Measurements from ENCODE around the gene SLC44A5.

The SLC44A5 gene

GRCh38 chr1:75589637-75590036 lies 21.3 kb downstream of the SLC44A5 start:
- no peak for DNase-seq

DNA sequence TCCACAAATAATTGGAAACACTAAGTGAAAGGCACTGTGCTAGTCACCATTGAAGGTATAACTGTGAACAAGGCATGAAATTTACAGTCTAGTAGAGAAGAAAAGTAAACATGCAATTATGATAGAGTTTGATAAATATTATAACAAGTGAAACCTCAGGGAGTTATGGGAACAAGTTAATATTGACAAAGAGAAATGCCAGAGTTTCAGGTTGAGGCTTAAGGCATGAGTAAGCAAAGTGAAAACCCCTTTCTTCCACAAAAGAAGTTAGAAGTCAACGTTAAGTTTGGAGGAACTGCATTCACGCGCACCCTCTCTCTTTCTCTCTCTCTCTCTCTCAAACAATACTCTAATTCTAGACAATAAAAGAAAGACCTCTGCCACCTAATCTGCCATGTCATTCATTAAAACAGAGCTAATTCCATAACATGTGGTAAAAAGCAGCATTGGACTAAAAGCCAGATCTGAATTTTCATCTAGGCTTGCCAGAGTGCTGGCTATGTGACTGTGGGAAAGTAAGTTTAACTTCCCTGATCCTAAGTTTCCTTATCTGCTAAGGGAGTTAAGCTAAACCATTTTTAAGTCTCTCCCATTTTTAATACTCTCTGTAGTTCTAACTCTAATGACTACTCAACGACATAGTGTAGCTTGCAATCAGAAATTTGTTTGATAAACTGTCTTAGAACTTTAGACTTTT lies 22.0 kb downstream of the SLC44A5 start:
- no peak for DNase-seq

GRCh38 chr1:75587692-75588091 lies 23.2 kb downstream of the SLC44A5 start:
- no peak for DNase-seq

GRCh38 chr1:75583282-75583681 lies 27.6 kb downstream of the SLC44A5 start:
- DNase-seq, result no peak

DNA sequence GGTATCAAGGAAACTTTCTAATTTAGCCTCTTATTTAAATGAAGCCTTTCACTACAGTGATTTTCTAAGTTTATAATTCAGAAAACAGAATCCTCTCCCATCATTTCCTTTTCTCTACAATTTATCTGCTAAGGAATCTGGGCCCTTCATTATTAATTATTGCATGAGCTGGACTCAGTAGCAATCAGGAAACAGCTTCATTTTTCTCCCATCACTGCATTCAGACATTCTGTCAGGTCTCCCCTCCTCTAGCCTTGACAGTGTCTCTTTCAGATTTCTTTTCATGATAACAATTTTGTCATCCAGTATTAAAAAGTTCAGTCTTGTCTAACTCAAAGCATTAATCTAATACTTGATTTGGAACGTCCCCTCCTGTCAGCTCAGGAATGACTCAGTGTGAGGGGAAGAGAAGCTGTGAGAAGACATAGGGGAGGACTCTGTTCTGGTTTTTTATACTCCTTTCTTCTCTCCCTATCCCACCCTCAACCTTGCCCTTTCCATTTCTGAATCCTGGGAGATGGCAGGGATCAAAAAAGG lies 28.1 kb downstream of the SLC44A5 start:
- no peak for DNase-seq

DNA sequence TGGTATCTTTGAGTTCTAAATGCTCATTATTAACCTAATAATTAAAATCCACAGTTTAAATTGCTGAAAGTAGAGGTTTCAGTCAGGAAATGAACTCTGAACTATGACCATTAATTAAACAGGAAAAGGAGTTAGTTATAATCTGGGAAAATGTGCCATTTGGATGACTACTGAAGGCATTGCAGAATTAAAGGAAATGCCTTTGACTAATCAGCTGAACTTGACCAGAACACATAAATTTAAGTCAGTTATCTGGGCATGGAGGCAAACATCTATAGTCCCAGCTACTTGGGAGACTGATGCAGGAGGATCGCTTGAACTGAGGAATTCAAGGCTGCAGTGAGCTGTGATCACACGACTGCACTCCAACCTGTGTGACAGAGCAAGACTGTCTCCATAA lies 31.9 kb downstream of the SLC44A5 start:
- no peak for DNase-seq

- DNase-seq, result no peak
These were observed 35.1 kb downstream of the SLC44A5 start for GRCh38 chr1:75575837-75576236.

DNA sequence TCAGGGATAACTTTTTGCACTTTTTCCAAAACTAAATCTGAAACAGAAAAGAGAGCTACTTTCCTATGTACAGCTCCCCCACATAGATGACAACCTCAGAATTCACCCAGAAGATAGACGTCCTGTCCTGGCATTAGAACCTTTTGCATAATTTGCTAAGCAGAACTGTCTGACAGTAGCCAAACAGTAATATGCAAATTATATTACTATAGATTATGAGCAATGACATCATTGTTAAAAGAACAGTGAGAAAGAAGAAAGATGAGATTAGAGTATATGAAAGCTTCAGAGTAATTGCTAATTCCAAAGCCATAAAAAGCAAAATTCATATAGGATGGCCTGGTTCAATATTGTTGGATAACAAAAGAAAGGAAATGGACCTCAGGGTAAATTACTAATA lies 43.7 kb downstream of the SLC44A5 start:
- no peak for DNase-seq

DNA sequence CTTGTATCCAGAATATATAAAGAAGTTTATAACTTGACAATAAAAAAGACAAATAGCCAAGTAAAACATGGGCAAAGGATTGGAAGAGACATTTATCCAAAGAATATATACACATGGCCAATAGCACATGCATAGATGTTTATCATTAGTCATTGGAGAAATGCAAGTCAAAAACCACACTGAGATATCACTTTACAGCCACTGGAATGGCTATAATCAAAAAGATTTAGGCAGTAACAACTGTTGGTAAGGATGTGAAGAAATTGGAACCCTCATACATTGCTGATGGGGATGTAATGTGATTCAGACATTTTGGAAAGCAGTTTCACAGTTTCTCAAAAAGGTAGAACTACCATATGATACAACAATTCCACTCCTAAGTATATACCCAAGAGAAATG lies 51.1 kb downstream of the SLC44A5 start:
- no peak for DNase-seq

- DNase-seq, result no peak
These were observed 51.8 kb downstream of the SLC44A5 start for GRCh38 chr1:75559136-75559535.

- DNase-seq, result no peak
These were observed 56.0 kb downstream of the SLC44A5 start for GRCh38 chr1:75554870-75555269.

GRCh38 chr1:75554181-75554580 lies 56.7 kb downstream of the SLC44A5 start:
- DNase-seq, result no peak

DNA sequence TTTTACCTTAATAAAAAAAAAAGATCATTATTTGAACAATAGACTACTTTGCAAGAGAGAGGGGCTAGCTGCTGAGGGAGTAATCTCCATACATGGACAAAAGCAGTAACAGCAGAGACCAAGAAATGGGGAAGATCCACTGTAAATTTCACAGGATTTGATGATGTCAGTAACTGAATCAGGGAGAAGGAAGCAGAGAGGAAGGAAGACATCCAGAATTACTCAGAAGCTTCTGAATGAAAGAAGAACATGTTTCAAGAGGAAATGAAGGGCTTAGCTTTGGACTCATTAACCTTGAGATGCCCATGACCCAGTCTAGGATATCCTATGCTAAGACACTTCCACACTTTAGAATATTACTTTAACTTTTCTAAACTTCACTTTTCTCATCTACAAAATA lies 60.4 kb downstream of the SLC44A5 start:
- DNase-seq, result no peak

GRCh38 chr1:75548721-75549480 lies 62.0 kb downstream of the SLC44A5 start:
- no peak for DNase-seq

DNA sequence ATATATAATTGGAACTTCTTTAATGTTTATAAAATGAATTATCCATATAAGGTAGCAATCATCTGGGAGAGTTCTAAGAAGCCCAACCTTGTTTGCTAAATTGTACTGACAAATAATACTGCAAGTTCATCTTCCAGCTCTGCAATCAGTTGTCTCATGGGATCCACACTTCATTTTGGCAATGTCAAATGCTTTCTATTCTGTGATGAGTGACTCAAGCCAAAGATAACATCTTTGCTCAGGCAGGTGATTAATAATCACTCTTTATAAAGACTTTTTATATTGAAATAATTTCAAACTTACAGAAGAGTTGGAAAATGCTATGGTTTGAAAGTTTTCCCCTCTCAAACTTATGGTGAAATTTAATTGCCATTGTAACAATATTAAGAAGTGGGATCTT lies 67.2 kb downstream of the SLC44A5 start:
- no peak for DNase-seq

DNA sequence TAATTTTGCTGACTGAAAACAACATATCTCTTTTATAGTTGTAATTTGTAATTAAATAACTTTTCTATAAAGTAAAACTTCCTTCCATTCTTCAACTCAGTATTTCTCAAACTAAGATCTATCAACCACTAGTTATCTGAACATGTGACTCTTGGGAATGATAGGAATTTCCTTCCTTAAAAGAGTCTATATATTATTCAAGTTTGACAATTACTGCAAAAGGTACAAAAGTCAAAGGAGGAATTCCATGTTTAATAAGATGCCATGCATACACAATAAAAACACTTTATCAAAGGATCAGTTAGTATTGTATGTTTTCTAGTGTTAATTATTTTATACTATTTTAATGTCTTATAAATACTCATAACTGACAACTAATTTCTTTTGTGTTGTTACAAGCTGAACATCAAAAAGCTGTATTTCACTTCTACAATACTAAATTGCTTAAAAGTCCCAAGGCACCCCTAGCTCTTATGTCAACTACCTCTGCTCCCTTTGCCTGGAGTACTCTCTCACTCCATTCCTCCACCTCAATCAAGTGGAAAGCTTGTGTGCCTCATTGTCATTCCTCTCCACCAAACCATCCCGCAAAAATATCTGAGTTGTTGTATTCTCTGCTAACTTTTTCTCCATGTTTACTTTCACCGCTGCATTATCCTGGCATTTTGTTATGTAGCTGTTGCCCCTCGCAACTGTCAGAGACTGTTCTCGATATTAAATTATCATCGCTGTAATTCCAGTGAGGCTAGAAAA lies 67.9 kb downstream of the SLC44A5 start:
- DNase-seq, result no peak

- no peak for DNase-seq
These were observed 71.4 kb downstream of the SLC44A5 start for GRCh38 chr1:75539230-75540116.

DNA sequence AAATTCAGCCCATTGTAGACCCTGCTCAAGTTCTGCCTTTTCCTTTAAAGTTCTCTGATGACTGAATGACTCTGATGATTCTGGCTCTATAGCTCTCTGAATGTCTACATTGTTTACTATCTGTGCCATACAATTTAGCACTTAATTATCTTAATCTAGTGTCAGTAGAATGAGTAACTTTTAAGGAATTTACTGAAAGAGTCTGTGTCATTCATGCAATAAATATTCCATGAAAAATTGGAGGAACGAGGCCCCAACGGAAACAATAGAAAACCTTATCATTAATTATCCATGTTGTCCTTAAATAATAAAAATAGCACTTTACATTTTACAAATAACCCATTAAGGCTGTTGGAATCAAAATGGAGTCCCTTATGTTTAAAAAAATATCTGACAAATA lies 77.8 kb downstream of the SLC44A5 start:
- DNase-seq, result no peak

DNA sequence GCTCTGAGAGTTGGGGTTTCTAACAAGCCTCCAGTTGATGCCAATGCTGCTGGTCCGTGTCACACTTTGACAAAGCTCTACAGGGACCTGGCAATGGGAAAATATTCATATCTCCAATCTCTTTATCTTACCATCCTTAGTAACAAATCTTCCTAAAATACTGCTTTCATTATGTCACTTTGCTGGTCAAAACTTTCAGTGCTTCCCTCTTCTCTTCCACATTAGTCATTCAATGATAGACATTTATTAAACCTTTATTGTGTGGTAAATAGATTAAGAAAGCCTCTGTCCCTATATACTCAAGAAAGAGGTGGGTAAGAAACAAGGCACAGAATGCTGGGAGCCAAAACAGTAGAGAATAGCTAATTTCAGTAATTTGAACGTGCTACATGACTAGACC lies 79.3 kb downstream of the SLC44A5 start:
- no peak for DNase-seq

DNA sequence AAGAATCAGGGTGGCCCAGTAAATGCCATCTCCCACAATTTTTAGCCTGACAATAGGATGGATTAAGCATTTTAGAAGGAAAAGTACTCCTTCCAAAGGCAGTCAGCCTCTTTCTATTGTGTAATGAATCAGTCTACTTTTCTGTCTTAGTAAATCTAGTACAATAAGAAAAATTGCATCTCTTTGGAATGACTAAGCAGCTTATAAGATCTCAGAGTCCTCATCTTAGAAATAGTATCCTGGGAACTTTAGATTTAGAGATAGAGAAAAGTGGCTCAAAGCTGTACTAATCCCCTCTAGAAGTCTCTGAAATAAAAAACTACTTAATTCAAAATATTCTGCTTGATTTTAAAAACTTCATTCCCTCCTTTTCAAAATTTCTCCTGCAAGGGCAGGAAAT lies 81.4 kb downstream of the SLC44A5 start:
- DNase-seq, result no peak

DNA sequence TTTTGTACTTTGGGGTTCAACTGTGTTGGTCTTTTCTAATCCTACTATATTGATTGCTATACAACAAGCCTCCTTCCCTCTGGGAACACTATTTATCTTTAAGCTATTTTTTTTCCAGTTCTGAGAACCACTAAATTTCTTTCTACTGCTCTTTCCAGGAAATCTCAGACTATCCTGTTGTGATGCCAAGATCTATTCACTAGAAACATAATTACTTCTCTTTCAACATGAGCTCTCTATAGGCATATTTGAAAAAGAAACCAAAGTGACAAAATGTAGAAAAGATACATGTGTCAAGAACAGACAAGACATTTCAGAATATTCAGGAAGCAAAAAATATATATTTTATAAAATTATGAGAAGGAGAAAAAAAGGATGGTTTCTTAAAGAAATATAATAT lies 82.9 kb downstream of the SLC44A5 start:
- no peak for DNase-seq

Data from hypothalamus (tissue), 51 donors.